HAP-1 (cell line): ENCODE results near the gene RPTOR.

Experiments used
- DNase-seq, 2 experiments: peaks; one replicate each; pipeline ENCODE4 v3.0.0-alpha.2; 2016 to 2020; ENCODE audit warnings: low spot score in 2 of 2
- H3K27me3 ChIP-seq: fragments of 250-450 bp; sonication (Bioruptor Pico); 2 replicates; pipeline ENCODE4 v1.5.1; 2020; ENCODE audit warnings: low read depth, mild to moderate bottlenecking, moderate library complexity
- H3K36me3 ChIP-seq: fragments of 250-450 bp; sonication (Bioruptor Pico); replicated peaks from 2 replicates; pipeline ENCODE4 v1.5.1; 2020; ENCODE audit warnings: mild to moderate bottlenecking
- H3K4me1 ChIP-seq: fragments of 250-450 bp; sonication (Bioruptor Pico); 2 replicates; pipeline ENCODE4 v1.5.1; 2020; ENCODE audit warnings: mild to moderate bottlenecking
- H3K4me3 ChIP-seq: fragments of 250-450 bp; sonication (Bioruptor Pico); 2 replicates; pipeline ENCODE4 v1.5.1; 2020; ENCODE audit warnings: mild to moderate bottlenecking, moderate library complexity
- H3K9me3 ChIP-seq: fragments of 250-450 bp; sonication (Bioruptor Pico); 2 replicates; pipeline ENCODE4 v1.5.1; 2020; ENCODE audit warnings: mild to moderate bottlenecking, moderate library complexity
- in situ Hi-C: fragments of 300-500 bp; cut with MboI; formaldehyde crosslinking; loops from 3 replicates; pipeline ENCODE4 v1.14.3; 2020; ENCODE audit warnings: low sequenced_read_pairs, inconsistent platforms, mixed read lengths

RPTOR gene

DNA sequence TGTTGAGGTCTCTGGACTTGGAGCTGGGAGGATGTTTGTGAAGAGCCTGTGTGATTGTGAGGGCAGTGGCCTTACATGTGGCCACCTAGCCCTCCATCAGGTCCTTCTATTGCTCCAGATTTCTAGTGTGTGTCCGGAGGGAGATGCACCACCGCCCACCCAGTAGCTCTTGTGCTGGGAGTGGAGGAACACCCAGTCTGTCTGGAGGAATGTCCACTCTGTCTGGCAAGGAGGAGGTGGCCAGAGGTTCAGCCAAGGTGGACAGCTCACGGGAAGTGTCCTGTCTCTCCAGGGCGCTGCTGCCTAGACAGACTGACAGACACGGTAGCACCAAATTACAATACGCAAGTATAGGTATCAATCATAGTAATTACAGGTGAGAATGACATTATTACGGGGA lies 10.6 kb downstream of the RPTOR start:
- Histone ChIP-seq H3K36me3 (peaks cover 5% of the 10 kb centered on the region; the same call in 1 of the 2 replicates), H3K4me3 (no peak overlapping the region), H3K27me3 (no peaks in the 10 kb centered on the region), H3K9me3 (no peaks in the 10 kb centered on the region), H3K4me1 (peaks cover 15% of the 10 kb centered on the region)
- DNase-seq, result no peak
- in situ Hi-C loops, result no loop called here

DNA sequence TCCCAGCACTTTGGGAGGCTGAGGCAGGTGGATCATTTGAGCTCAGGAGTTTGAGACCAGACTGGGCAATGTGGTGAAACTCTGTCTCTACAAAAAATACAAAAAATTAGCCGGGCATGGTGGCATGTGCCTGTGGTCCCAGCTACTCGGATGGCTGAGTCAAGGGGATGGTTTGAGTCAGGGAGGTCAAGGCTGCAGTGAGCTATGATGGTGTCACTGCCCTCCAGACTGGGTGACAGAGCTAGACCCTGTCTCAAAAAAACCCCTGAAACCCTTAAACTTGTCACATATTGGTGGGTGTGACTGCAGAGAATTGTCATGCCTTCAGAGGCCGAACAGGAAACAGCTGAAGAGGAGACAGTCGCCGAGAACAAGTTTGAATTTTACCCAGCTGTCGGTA lies 13.4 kb downstream of the RPTOR start:
- Histone ChIP-seq H3K4me1 (no peaks in the 10 kb centered on the region), H3K4me3 (no peak overlapping the region), H3K9me3 (no peaks in the 10 kb centered on the region), H3K27me3 (no peaks in the 10 kb centered on the region), H3K36me3 (peaks cover 4% of the 10 kb centered on the region; the same call in 1 of the 2 replicates)
- DNase-seq, result no peak
- in situ Hi-C loops, result no loop called here

DNA sequence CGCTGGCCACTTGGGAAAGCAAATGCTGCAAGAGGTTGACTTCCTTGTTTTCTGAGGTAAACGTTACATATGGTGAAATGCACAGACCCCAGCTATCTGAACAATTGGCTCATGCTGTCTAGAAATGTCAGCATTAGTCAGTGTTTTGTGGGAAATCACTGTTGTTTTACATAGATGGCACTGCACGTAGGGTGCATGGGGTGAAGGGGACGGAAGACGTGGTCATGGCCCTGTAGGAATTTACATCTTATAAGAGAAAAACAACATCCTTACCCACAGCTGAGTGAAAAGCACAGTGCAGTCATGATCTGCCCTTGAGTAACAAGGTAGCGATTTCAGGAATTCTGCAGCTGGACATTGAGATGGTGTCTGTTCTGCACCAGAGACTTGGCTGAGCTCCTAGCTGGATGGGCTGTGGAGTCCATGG lies 15.2 kb downstream of the RPTOR start:
- no peaks in the 10 kb centered on the region for H3K27me3 ChIP-seq
- in situ Hi-C loops, result no loop called here
- DNase-seq, result no peak

DNA sequence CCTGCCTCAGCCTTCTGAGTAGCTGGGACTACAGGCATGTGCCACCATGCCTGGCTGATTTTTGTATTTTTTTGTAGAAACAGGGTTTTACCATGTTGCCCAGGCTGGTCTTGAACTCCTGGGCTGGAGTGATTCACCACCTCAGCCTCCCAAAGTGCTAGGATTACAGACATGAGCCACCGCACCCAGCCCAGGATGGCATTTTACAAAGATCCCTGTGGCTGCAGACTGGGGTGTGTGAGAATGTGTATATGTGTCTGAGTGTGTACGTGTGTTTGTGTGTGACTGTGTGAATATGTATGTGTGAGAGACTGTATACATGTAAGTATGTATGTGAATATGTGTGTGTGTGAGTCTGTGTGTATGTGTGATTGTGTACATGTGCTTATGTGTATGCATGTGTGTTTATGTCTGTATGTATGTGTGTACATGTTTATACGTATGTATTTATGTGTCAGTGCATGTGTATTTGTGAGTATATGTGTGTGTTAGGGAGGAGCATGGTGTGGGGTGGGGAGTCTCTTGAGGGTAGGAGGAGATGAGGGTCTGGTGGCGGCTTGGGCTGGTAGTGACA lies 17.0 kb downstream of the RPTOR start:
- no peak for DNase-seq
- Histone ChIP-seq H3K4me1 (peaks cover 15% of the 10 kb centered on the region), H3K4me3 (no peak overlapping the region), H3K27me3 (no peaks in the 10 kb centered on the region), H3K9me3 (no peaks in the 10 kb centered on the region), H3K36me3 (no peaks in the 10 kb centered on the region)
- in situ Hi-C loops, result no loop called here

More for the DNA sequence above, 15.2 kb downstream of the RPTOR start:
- no peak overlapping the region for H3K4me3 ChIP-seq
- H3K9me3 ChIP-seq, result no peaks in the 10 kb centered on the region
- no peaks in the 10 kb centered on the region for H3K36me3 ChIP-seq
- peaks cover 1% of the 10 kb centered on the region for H3K4me1 ChIP-seq

DNA sequence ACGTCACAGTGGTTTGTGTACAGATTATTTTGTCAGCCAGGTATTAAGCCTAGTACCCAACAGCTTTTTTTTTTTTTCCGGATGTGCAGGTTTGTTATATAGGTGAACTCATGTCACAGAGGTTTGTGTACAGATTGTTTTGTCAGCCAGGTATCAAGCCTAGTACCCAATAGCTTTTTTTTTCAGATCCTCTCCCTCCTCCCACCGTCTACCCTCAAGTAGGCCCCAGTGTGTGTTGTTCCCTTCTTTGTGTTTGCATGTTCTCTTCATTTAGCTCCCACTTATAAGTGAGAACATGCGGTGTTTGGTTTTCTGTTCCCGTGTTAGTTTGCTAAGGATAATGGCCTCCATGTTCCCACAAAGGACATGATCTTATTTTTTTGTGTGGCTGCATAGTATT lies 19.9 kb downstream of the RPTOR start:
- Histone ChIP-seq H3K4me3 (no peak overlapping the region), H3K4me1 (peaks cover 15% of the 10 kb centered on the region), H3K36me3 (no peaks in the 10 kb centered on the region), H3K9me3 (no peaks in the 10 kb centered on the region), H3K27me3 (no peaks in the 10 kb centered on the region)
- in situ Hi-C loops, result no loop called here
- no peak for DNase-seq

- in situ Hi-C loops, result no loop called here
- Histone ChIP-seq H3K27me3 (no peaks in the 10 kb centered on the region), H3K9me3 (no peaks in the 10 kb centered on the region), H3K4me3 (no peak overlapping the region), H3K4me1 (peaks cover 17% of the 10 kb centered on the region), H3K36me3 (no peaks in the 10 kb centered on the region)
- peak in 1 of 2 experiments; percentile 68 for DNase-seq
These were observed 20.9 kb downstream of the RPTOR start for GRCh38 chr17:80565343-80566053.

- no peaks in the 10 kb centered on the region for H3K9me3 ChIP-seq
- DNase-seq, result no peak
- in situ Hi-C loops, result no loop called here
These were observed 21.4 kb downstream of the RPTOR start for GRCh38 chr17:80566054-80566400.

DNA sequence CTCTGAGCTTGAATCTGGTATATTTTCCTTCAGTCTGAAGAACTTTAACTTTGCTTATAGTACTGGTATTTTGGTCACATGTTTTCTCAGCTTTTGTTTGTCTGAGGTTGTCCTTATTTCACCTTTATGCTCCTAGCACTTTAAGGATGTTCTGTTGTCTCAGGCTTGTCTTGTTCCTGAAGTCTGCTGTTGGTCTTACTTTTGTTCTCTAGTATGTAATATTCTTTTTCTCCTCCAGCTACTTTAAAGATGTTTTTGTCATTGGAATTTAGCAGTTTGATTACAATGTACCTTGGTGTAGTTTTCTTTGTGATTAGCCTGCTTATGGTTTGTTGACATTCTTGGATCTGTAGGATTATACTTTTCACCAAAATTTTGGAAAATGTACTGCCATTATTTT lies 23.6 kb downstream of the RPTOR start:
- Histone ChIP-seq H3K4me3 (no peak overlapping the region), H3K27me3 (no peaks in the 10 kb centered on the region), H3K9me3 (no peaks in the 10 kb centered on the region), H3K36me3 (no peaks in the 10 kb centered on the region), H3K4me1 (peaks cover 20% of the 10 kb centered on the region)
- in situ Hi-C loops, result no loop called here
- no peak for DNase-seq

More at GRCh38 chr17:80566054-80566400, 21.4 kb downstream of the RPTOR start:
- Histone ChIP-seq H3K4me1 (peaks cover 20% of the 10 kb centered on the region), H3K27me3 (no peaks in the 10 kb centered on the region), H3K36me3 (no peaks in the 10 kb centered on the region), H3K4me3 (no peak overlapping the region)

GRCh38 chr17:80569924-80570323 lies 25.3 kb downstream of the RPTOR start:
- Histone ChIP-seq H3K9me3 (no peaks in the 10 kb centered on the region), H3K36me3 (no peaks in the 10 kb centered on the region), H3K4me1 (peaks cover 18% of the 10 kb centered on the region), H3K4me3 (no peak overlapping the region), H3K27me3 (no peaks in the 10 kb centered on the region)
- in situ Hi-C loops, result loop anchor here (10.0 kb wide), 1 partner anchor 415 kb away; no protein-coding TSS in a partner anchor
- DNase-seq, result no peak

- H3K4me1 ChIP-seq, result peaks cover 6% of the 10 kb centered on the region; the same call in 1 of the 2 replicates
- in situ Hi-C loops, result loop anchor here (10.0 kb wide), 1 partner anchor 411 kb away; no protein-coding TSS in a partner anchor
- H3K4me3 ChIP-seq, result no peak overlapping the region
- H3K36me3 ChIP-seq, result no peaks in the 10 kb centered on the region
- H3K9me3 ChIP-seq, result no peaks in the 10 kb centered on the region
- no peak for DNase-seq
- no peaks in the 10 kb centered on the region for H3K27me3 ChIP-seq
These were observed 29.1 kb downstream of the RPTOR start for GRCh38 chr17:80573701-80574100.

DNA sequence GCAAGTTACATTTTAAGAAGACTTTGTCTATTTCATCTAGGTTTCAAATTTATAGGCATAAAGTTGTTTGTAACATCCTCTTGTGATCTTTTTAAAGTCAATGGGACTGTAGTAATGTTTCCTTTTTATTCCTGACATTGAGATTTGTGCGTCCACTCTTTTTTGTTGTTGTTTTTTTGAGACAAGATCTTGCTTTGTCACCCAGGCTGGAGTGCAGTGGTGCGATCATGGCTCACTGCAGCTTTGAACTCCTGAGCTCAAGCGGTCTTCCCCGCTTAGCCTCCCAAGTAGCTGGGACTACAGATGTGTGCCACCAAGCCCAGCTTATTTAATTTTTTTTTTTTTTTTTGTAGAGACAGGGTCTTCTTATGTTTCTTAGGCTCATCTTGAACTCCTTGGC lies 29.9 kb downstream of the RPTOR start:
- H3K4me3 ChIP-seq, result no peak overlapping the region
- in situ Hi-C loops, result loop anchor here (10.0 kb wide), 1 partner anchor 410 kb away; no protein-coding TSS in a partner anchor
- H3K4me1 ChIP-seq, result peaks cover 6% of the 10 kb centered on the region; the same call in 1 of the 2 replicates
- H3K27me3 ChIP-seq, result no peaks in the 10 kb centered on the region
- no peaks in the 10 kb centered on the region for H3K36me3 ChIP-seq
- H3K9me3 ChIP-seq, result no peaks in the 10 kb centered on the region
- DNase-seq, result no peak

DNA sequence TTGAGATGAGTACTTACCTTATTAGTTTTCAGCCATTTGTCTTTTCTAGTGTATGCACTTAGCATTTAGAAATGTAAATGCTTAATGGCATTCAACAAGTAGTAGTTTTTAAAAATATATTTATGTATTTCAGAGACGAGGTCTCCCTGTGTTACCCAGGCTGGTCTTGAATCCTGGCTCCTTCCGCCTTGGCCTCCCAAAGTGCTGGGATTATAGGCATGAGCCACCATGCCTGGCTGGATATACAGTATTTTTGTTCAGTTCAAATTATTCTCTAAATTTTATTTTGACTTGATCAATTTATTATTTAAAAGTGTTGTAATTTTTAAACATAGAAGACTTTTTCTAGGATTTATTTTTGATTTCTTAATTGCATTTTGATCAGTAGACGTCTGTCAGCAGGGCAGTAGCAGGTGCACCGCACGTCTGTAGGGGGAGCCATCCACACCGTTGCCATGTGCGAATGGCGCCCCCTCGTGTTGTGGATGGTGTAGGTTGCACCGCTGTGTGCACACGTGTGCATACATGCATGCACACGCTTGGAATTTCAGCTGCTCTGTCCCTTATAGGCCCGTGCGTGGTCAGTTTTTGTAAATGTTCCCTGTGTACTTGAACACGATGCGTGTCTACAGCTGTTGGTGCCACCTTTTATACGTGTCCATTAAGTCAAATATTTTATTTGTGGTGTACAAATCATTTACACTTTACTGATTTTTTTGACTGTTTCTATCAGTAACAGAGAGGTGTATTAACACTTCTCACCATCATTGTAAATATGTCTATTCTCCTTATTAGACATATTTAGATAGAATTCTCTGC lies 30.6 kb downstream of the RPTOR start:
- in situ Hi-C loops, result loop anchor here (5.0 to 10.0 kb wide), 3 partner anchors 103 to 410 kb away; no protein-coding TSS in a partner anchor

GRCh38 chr17:80577876-80578570 lies 33.4 kb downstream of the RPTOR start:
- no peaks in the 10 kb centered on the region for H3K9me3 ChIP-seq
- no peaks in the 10 kb centered on the region for H3K27me3 ChIP-seq
- H3K4me3 ChIP-seq, result no peak overlapping the region
- no peaks in the 10 kb centered on the region for H3K4me1 ChIP-seq
- no peak for DNase-seq
- in situ Hi-C loops, result loop anchor here (5.0 to 10.0 kb wide), 3 partner anchors 106 to 407 kb away; no protein-coding TSS in a partner anchor
- no peaks in the 10 kb centered on the region for H3K36me3 ChIP-seq

More for the DNA sequence above, 30.6 kb downstream of the RPTOR start:
- H3K4me3 ChIP-seq, result no peak overlapping the region
- H3K9me3 ChIP-seq, result no peaks in the 10 kb centered on the region
- H3K36me3 ChIP-seq, result no peaks in the 10 kb centered on the region
- peak; percentile 80 to 97 for DNase-seq
- peaks cover 4% of the 10 kb centered on the region; the same call in 1 of the 2 replicates for H3K4me1 ChIP-seq
- H3K27me3 ChIP-seq, result no peaks in the 10 kb centered on the region
